Measurements from ENCODE around the gene PPP1R8.

DNA sequence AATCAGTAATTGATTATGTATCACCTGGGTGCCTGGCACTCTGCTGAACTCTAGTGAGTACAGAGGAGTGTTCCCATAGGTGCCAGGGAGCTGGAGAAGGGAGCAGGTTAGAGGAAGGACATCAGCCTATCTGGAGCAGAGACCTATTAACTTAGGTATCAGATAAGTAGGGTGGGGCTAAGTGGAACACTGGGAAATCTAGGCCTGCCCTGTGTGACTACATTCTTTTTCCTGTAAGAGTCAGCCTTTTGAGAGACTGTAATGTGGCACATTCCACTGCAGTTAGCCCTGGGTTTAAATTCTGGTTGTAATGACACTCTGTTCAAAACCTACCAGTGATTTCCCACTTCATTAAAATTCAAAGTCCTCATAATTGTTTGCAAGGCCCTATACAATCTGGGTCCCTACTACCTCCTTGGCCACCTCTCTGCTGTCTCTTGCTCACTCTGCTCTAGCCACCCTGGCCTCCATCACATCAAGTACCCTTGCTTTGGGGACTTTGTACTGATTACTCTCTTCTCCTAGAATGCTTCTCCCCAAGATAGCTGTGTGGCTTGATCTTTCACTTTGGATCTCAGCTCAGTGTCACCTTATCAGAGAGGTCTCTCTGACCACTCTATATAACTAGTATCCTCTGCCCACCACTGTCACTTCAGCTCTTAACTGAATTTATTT lies 44.7 kb upstream of the PPP1R8 start:
- TF ChIP-seq EZH2 (IDR thresholded peaks at IDR 0.05; ENCODE audit: insufficient read depth, poor library complexity, severe bottlenecking): no peak
- TF ChIP-seq EZH2phosphoT487 (IDR thresholded peaks at IDR 0.05; ENCODE audit: insufficient read depth, low read depth): no peak

Measured in GM23248 (cell line).